HEK293 (cell line): ENCODE measurements around the gene HCRTR2.

Experiments
- CTCF ChIA-PET: fragments of 350-600 bp; formaldehyde crosslinking; extraction: SDS; loops from one replicate; lab custom pipeline; 2021; ENCODE audit warnings: antibody characterized with exemption; lab: Yijun Ruan, JAX
- POLR2A ChIA-PET: fragments of 300-600 bp; formaldehyde crosslinking; extraction: SDS; loops from one replicate; lab custom pipeline; 2020; ENCODE audit warnings: antibody characterized with exemption, inconsistent platforms; lab: Yijun Ruan, JAX
- H3K27ac ChIP-seq: fragments of 200-500 bp; sonication (Bioruptor generic); 2 replicates; pipeline ENCODE4 v1.5.1; 2014; ENCODE audit warnings: low read depth, low read length, control low read depth, inconsistent platforms; ENCODE audit errors: extremely low read depth
- H3K36me3 ChIP-seq, 2 experiments: fragments of 200-500 bp in 1 of 2; sonication (Bioruptor generic) in 1 of 2; 1 replicate in 1 of 2; 2 replicates in 1 of 2; pipeline ENCODE4 v1.5.1; 2014 to 2017; ENCODE audit warnings: inconsistent platforms in 2 of 2, low read length in 2 of 2; ENCODE audit not compliant: control insufficient read depth in 2 of 2, insufficient read depth in 1 of 2
- H3K4me1 ChIP-seq: fragments of 200-500 bp; sonication (Bioruptor generic); 2 replicates; pipeline ENCODE4 v1.5.1; 2014; ENCODE audit warnings: mild to moderate bottlenecking, low read length, inconsistent platforms; ENCODE audit not compliant: control insufficient read depth, insufficient read depth
- H3K4me3 ChIP-seq: 2 replicates; pipeline ENCODE4 v1.5.1; 2011; ENCODE audit warnings: low read depth, mild to moderate bottlenecking, control low read depth, low read length, moderate library complexity
- H3K9me3 ChIP-seq: fragments of 200-500 bp; sonication (Bioruptor generic); 2 replicates; pipeline ENCODE4 v1.5.1; 2014; ENCODE audit warnings: low read depth, low read length, inconsistent platforms; ENCODE audit not compliant: control insufficient read depth, insufficient read depth
- BCL6B ChIP-seq: fragments of 450-650 bp; formaldehyde crosslinking; IDR thresholded peaks from 2 replicates; pipeline ENCODE4 v1.5.1; 2017; ENCODE audit warnings: missing biosample characterization, missing genetic modification characterization
- EGR2 ChIP-seq: fragments of 450-650 bp; formaldehyde crosslinking; IDR thresholded peaks from 2 replicates; pipeline ENCODE4 v1.5.1; 2016; ENCODE audit warnings: low read depth, missing biosample characterization, missing genetic modification characterization
- ZNF175 ChIP-seq: fragments of 450-650 bp; formaldehyde crosslinking; IDR thresholded peaks from 2 replicates; pipeline ENCODE4 v1.5.1; 2016; ENCODE audit warnings: missing biosample characterization, missing genetic modification characterization
- ZNF221 ChIP-seq: fragments of 450-650 bp; formaldehyde crosslinking; IDR thresholded peaks from 2 replicates; pipeline ENCODE4 v1.5.1; 2017; ENCODE audit warnings: missing biosample characterization, missing genetic modification characterization, borderline replicate concordance
- ZNF350 ChIP-seq: fragments of 450-650 bp; formaldehyde crosslinking; IDR thresholded peaks from 2 replicates; pipeline ENCODE4 v1.5.0; 2017; ENCODE audit warnings: missing biosample characterization, mild to moderate bottlenecking, missing genetic modification characterization
- ZNF529 ChIP-seq: fragments of 450-650 bp; formaldehyde crosslinking; IDR thresholded peaks from 2 replicates; pipeline ENCODE4 v1.5.1; 2017; ENCODE audit warnings: missing genetic modification characterization, missing biosample characterization; ENCODE audit not compliant: insufficient replicate concordance
- ZNF571 ChIP-seq: fragments of 450-650 bp; formaldehyde crosslinking; IDR thresholded peaks from 2 replicates; pipeline ENCODE4 v1.5.0; 2017; ENCODE audit warnings: missing biosample characterization, missing genetic modification characterization
- TF ChIP-seq, protein P1 (sequence below): fragments of 450-650 bp; formaldehyde crosslinking; IDR thresholded peaks from 2 replicates; pipeline ENCODE4 v1.5.1; 2017; ENCODE audit warnings: missing biosample characterization, mild to moderate bottlenecking, missing genetic modification characterization, moderate library complexity

Gene HCRTR2

GRCh38 chr6:55327169-55327568, 152.9 kb downstream of the HCRTR2 start, which contains the start of gene GFRAL:
Gene GFRAL, plus strand, starts transcription at chr6:55327469. Its CDS starts 86 bp downstream, at chr6:55327555.
- Histone ChIP-seq H3K36me3 (no peaks in the 10 kb centered on the region), H3K9me3 (no peaks in the 10 kb centered on the region), H3K4me1 (no peaks in the 10 kb centered on the region), H3K27ac (no peak within 1 kb of the TSS), H3K4me3 (no peak within 1 kb of the TSS)
- TF ChIP-seq ZNF175 (tag by site-specific recombination) (no peak), BCL6B (tag by site-specific recombination) (no peak), ZNF571 (tag by site-specific recombination) (no peak), ZNF529 (tag by site-specific recombination) (no peak), ZNF350 (tag by site-specific recombination) (no peak), ZNF221 (tag by site-specific recombination) (no peak), EGR2 (tag by site-specific recombination) (no peak)
- TF ChIP-seq, protein P1, sequence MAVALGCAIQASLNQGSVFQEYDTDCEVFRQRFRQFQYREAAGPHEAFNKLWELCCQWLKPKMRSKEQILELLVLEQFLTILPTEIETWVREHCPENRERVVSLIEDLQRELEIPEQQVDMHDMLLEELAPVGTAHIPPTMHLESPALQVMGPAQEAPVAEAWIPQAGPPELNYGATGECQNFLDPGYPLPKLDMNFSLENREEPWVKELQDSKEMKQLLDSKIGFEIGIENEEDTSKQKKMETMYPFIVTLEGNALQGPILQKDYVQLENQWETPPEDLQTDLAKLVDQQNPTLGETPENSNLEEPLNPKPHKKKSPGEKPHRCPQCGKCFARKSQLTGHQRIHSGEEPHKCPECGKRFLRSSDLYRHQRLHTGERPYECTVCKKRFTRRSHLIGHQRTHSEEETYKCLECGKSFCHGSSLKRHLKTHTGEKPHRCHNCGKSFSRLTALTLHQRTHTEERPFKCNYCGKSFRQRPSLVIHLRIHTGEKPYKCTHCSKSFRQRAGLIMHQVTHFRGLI = no peak
- POLR2A ChIA-PET = no interaction called here
- CTCF ChIA-PET = interaction anchor here (0.5 kb wide), 1 partner anchor 59 kb away, joined by 3 read pairs; no protein-coding TSS in a partner anchor
